Esophagus squamous epithelium (tissue), 4 donors: Measurements from ENCODE around the gene BRSK2.

ENCODE experiments used
- POLR2A ChIP-seq, 4 donors: fragments of 450-650 bp; IDR thresholded peaks; one replicate each; pipeline ENCODE4 v1.6.1; 2017; ENCODE audit warnings: antibody characterized with exemption in 4 of 4, mild to moderate bottlenecking in 4 of 4, moderate library complexity in 3 of 4
- TF ChIP-seq, protein P1 (sequence below), 6 experiments: fragments of 450-650 bp in 4 of 6; fragments of 200-600 bp in 2 of 6; sonication (generic) in 2 of 6; IDR thresholded peaks; one replicate each; pipeline ENCODE4 v1.5.1; 2016 to 2019; ENCODE audit warnings: antibody characterized with exemption in 6 of 6, mild to moderate bottlenecking in 4 of 6, moderate library complexity in 4 of 6

DNA sequence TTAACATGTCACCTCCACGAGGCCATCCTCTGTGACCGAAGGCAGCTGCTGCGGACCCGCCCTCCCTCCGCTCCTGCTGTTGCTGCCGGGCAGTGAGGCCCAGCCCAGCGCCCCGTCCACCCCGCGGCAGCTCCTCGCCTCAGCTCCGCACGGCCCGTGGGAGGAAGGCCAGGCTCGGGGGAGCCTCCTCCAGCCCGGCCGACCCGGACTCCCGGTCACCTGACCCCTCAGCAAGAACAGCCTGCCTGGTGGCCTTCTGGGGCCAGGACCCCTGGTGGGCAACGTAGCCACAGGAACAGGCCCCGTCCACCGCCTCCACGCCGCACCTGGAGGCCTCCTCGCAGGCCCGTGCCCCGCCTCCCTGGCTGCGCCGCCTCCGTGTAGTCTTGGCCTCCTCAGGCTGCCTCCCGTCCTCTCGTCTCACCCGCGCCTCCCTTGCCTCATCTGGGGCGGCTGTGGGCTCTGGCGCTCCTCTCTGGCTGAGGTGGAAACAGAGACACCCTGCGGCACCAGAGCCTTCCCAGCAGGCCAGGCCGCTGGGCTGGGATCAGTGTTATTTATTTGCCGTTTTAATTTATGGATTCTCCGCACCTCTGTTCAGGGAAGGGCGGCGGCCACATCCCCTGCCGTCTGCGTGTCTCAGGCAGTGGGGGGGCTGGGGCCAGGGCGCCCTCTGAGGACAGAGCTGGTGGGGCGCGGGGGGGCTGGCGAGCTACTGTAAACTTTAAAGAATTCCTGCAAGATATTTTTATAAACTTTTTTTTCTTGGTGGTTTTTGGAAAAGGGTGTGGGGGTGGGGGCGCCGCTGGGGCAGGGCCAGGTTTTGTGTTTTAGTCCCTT, 71.5 kb downstream of the BRSK2 start:
- TF ChIP-seq, protein P1, sequence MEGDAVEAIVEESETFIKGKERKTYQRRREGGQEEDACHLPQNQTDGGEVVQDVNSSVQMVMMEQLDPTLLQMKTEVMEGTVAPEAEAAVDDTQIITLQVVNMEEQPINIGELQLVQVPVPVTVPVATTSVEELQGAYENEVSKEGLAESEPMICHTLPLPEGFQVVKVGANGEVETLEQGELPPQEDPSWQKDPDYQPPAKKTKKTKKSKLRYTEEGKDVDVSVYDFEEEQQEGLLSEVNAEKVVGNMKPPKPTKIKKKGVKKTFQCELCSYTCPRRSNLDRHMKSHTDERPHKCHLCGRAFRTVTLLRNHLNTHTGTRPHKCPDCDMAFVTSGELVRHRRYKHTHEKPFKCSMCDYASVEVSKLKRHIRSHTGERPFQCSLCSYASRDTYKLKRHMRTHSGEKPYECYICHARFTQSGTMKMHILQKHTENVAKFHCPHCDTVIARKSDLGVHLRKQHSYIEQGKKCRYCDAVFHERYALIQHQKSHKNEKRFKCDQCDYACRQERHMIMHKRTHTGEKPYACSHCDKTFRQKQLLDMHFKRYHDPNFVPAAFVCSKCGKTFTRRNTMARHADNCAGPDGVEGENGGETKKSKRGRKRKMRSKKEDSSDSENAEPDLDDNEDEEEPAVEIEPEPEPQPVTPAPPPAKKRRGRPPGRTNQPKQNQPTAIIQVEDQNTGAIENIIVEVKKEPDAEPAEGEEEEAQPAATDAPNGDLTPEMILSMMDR (IDR thresholded peaks at IDR 0.05): no peak
- TF ChIP-seq POLR2A (IDR thresholded peaks at IDR 0.05): no peak
